CD4-positive, alpha-beta T cell treated with Interleukin-12 subunit alpha and Interleukin-12 subunit beta, for 1 hour (primary cell): ENCODE data around the gene PRR23C.
"Not testable (repeated sequence)": the region's sequence is repeated elsewhere in the genome, so short reads cannot be mapped to it uniquely, and the experiment has no call there.

ENCODE experiments used
- DNase-seq: peaks from one replicate; pipeline ENCODE4 v3.0.0-alpha.2; 2020

The PRR23C gene

GRCh38 chr3:139044366-139045210, at the start of gene PRR23C:
PRR23C (minus strand) TSS chr3:139044892; CDS start chr3:139044620, 272 bp downstream.
- DNase-seq, result no peak

GRCh38 chr3:139093840-139094239, 49.1 kb upstream of the PRR23C start:
- DNase-seq, result no peak

- no peak for DNase-seq
These were observed 44.0 kb upstream of the PRR23C start for GRCh38 chr3:139088462-139089324.

- no peak for DNase-seq
These were observed 42.9 kb upstream of the PRR23C start for GRCh38 chr3:139087621-139088020.

- DNase-seq, result no peak
These were observed 39.5 kb upstream of the PRR23C start for GRCh38 chr3:139084176-139084575.

- DNase-seq, result no peak
These were observed 29.9 kb upstream of the PRR23C start for GRCh38 chr3:139074565-139075115.

- DNase-seq, result no peak
These were observed 18.2 kb upstream of the PRR23C start for GRCh38 chr3:139062918-139063317.

GRCh38 chr3:139052802-139053600, 8.3 kb upstream of the PRR23C start:
- DNase-seq, result no peak

- no peak for DNase-seq
These were observed 932 bp downstream of the PRR23C start for GRCh38 chr3:139043554-139044365.

- no peak for DNase-seq
These were observed 7.2 kb downstream of the PRR23C start for GRCh38 chr3:139037478-139037877.

- DNase-seq, result no peak
These were observed 12.2 kb downstream of the PRR23C start for GRCh38 chr3:139032326-139033002.

GRCh38 chr3:139030576-139030975, 14.1 kb downstream of the PRR23C start:
- DNase-seq, result not testable (repeated sequence)

GRCh38 chr3:139024968-139025367, 19.7 kb downstream of the PRR23C start:
- DNase-seq, result no peak

- no peak for DNase-seq
These were observed 23.8 kb downstream of the PRR23C start, which contains the start of gene PRR23B for GRCh38 chr3:139020868-139021234. PRR23B (minus strand) TSS chr3:139020926; CDS start chr3:139020661, 265 bp downstream.

- DNase-seq, result no peak
These were observed 24.4 kb downstream of the PRR23C start for GRCh38 chr3:139020036-139020867.

GRCh38 chr3:139016430-139017048, 28.2 kb downstream of the PRR23C start:
- no peak for DNase-seq

- no peak for DNase-seq
These were observed 38.5 kb downstream of the PRR23C start, which contains the start of gene PRR23A for GRCh38 chr3:139006051-139006716. PRR23A (minus strand) TSS chr3:139006268; CDS start chr3:139006268, 0 bp downstream.

- DNase-seq, result no peak
These were observed 39.2 kb downstream of the PRR23C start for GRCh38 chr3:139005356-139005993.
